ENCODE measurements around the gene C1QTNF1. TPM values are rescaled to one million over a fixed set of nuclear protein-coding genes. Genes with fewer than 3 reads are reported as not detected.
A peak's percentile ranks its signal among the peaks of the same experiment; 100 is the strongest.

C1QTNF1 gene
- total RNA-seq, 1 experiment from 2014 or later, result not detected

- in situ Hi-C loops (cut with HindIII; ENCODE audit: low pct_unique_long_range_greater_than_20kb, low sequenced_read_pairs), result no loop called here
- DNase-seq (ENCODE audit: low read depth), result no peak
These were observed 22.6 kb upstream of the C1QTNF1 start for GRCh38 chr17:79001190-79002020.

- no peak for DNase-seq (ENCODE audit: low read depth)
- in situ Hi-C loops (cut with HindIII; ENCODE audit: low pct_unique_long_range_greater_than_20kb, low sequenced_read_pairs), result no loop called here
These were observed 21.7 kb upstream of the C1QTNF1 start for GRCh38 chr17:79002291-79002690.

GRCh38 chr17:79002796-79003593 is 21.0 kb upstream of the C1QTNF1 start:
- in situ Hi-C loops (cut with HindIII; ENCODE audit: low pct_unique_long_range_greater_than_20kb, low sequenced_read_pairs), result no loop called here
- DNase-seq (ENCODE audit: low read depth), result no peak

- in situ Hi-C loops (cut with HindIII; ENCODE audit: low pct_unique_long_range_greater_than_20kb, low sequenced_read_pairs), result no loop called here
- no peak for DNase-seq (ENCODE audit: low read depth)
These were observed 20.1 kb upstream of the C1QTNF1 start for GRCh38 chr17:79003661-79004411.

DNA sequence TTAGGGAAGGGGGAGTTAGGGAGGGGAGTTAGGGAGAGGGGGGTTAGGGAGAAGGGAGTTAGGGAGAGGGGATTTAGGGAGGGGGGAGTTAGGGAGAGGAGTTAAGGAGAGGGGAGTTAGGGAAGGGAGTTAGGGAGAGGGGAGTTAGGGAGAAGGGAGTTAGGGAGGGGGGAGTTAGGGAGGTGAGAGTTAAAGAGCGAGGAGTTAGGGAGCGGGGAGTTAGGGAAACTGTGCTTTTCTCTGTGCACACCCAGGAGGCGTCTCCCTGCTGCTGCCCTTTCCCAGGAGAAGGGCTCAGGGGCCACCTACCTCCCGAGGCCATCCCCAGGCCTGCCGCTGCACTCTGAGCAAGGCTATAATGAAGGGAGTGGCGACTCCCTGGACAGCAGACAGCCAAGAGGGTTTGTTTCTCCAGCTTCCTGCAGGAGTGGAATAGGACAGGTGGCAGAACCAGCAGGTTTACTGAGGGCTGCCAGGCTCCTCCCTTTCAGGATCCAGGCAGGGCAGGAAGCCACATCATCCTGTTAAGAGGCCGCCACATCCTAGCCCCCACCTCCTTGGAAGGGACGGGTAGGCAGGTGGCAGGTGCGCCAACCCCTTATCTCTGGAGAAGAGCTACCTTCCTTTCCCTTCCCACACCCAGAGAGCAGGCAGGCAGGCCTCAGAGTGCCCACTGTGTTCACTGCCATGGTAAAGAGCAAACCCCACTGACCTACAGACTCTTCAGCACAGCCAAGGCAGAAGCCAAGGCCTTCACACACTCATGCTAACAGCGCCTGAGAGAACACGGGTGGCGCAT is 18.7 kb upstream of the C1QTNF1 start:
- in situ Hi-C loops (cut with HindIII; ENCODE audit: low pct_unique_long_range_greater_than_20kb, low sequenced_read_pairs), result no loop called here
- no peak for DNase-seq (ENCODE audit: low read depth)

DNA sequence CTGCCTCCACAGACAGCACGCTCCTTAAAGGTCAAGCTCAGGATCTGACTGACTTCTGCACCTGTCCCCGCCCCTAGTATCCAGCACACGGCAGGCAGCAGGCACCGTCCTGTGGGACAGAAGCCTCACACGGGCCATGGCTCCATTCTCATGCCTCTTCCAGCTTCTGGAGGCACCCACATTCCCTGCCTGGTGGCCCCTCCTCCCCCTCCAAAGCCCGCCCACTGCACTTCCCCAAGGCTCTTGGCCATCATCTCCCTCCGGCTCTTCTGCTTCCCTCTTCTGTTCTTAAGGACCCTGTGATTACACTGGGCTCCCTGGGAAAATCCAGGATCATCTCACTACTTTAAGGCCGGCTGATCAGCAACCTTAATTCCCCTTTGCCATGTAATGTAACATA is 17.9 kb upstream of the C1QTNF1 start:
- DNase-seq (ENCODE audit: low read depth), result no peak
- in situ Hi-C loops (cut with HindIII; ENCODE audit: low pct_unique_long_range_greater_than_20kb, low sequenced_read_pairs), result no loop called here

DNA sequence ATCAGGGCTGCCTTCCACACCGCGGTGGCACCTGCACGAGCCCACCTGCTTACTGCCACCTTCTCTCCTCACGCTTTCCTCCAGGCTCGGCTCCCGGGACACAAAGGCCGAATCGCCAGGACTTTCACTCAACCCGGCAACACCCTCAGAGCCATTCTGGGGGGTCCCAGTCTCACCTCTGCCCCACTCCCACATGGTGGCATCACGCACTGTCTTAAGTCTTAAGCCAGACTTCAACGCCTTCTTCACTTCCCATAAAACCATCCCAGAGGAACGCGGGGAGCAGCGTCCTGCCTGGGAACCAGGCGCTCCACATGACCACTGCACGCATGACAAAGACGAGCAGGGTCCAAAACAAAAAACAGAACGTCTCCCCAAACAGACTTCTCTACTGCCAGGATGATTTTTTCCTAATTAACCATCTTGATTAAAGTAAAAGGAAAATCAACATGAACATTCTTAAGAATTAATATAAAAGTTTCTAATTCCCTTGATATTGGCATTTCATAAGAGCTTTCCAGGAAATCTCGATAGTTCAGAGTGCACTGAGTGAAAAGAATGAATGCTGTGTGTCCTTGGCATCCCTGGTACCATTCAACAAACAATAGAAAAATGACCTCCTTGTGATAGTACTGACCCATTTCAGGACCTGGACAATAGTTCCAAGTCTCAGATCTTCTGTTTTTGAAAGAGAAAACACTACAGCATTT is 17.0 kb upstream of the C1QTNF1 start:
- in situ Hi-C loops (cut with HindIII; ENCODE audit: low pct_unique_long_range_greater_than_20kb, low sequenced_read_pairs), result no loop called here

GRCh38 chr17:79007504-79008381 is 16.2 kb upstream of the C1QTNF1 start:
- DNase-seq (ENCODE audit: low read depth), result no peak
- in situ Hi-C loops (cut with HindIII; ENCODE audit: low pct_unique_long_range_greater_than_20kb, low sequenced_read_pairs), result no loop called here

More for the DNA sequence above, 17.0 kb upstream of the C1QTNF1 start:
- DNase-seq (ENCODE audit: low read depth), result no peak

GRCh38 chr17:79008666-79009387 is 15.1 kb upstream of the C1QTNF1 start:
- DNase-seq (ENCODE audit: low read depth), result no peak
- in situ Hi-C loops (cut with HindIII; ENCODE audit: low pct_unique_long_range_greater_than_20kb, low sequenced_read_pairs), result no loop called here

- peak; percentile 81 for DNase-seq (ENCODE audit: low read depth)
- in situ Hi-C loops (cut with HindIII; ENCODE audit: low pct_unique_long_range_greater_than_20kb, low sequenced_read_pairs), result no loop called here
These were observed 14.3 kb upstream of the C1QTNF1 start, which contains the start of gene CANT1 for GRCh38 chr17:79009397-79010303. Gene CANT1 (minus strand): TSS chr17:79009764. CDS start chr17:78997622, 12,142 bp downstream.

- DNase-seq (ENCODE audit: low read depth), result no peak
- in situ Hi-C loops (cut with HindIII; ENCODE audit: low pct_unique_long_range_greater_than_20kb, low sequenced_read_pairs), result no loop called here
These were observed 13.7 kb upstream of the C1QTNF1 start for GRCh38 chr17:79010304-79010646.

DNA sequence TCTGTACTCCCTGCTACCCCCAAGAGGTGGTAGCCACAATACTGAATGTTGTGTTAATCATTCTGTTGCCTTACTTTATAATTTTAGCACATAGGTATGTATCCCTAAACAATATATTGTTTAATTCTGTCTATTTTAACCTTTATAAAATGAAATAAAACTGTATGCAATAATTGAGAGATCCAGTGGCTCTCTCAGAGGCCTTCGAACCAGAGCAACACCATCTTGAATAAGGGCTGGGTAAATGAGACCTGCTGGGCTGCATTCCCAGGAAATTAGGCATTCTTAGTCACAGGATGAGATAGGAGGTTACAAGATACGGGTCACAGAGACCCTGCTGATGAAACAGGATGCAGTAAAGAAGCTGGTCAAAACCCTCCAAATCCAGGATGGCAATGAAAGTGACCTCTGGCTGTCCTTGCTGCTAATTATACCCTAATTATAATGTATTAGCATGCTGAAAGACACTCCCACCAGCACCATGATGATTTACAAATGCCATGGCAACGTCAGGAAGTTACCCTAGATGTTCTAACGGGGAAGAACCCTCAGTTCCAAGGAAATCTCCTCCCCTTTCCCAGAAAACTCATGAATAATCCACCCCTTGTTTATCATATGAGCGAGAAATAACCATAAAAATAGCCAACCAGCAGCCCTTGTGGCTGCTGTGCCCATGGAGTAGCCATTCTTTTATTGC is 12.4 kb upstream of the C1QTNF1 start:
- no peak for DNase-seq (ENCODE audit: low read depth)
- in situ Hi-C loops (cut with HindIII; ENCODE audit: low pct_unique_long_range_greater_than_20kb, low sequenced_read_pairs), result no loop called here

DNA sequence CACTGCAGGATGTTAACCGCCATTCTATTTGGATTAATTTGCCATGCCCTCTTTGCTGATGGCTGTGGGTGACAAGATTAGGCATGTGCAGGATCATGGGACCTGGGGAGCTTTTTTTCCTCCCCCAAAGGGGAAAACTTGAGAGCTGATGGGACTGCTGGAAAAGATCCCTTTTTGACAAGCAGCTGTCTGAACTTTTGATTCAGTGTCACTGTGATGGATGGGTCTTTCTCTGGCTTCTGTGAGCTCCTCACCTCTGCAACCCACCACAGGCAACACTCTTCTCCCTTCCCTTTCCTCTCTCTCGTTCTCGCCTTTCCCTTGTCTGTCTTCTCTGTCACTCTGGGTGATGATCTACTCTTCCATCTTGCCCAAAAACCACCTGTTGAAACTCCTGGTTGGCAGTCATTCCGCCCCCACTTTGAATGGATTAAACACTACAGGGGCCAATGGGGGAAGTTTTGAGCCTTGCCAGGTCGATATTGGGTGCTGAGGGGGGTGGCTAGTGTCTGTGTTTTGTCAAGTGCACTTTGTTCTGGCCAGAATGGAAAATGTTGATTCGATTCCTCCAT is 11.3 kb upstream of the C1QTNF1 start:
- in situ Hi-C loops (cut with HindIII; ENCODE audit: low pct_unique_long_range_greater_than_20kb, low sequenced_read_pairs), result no loop called here
- no peak for DNase-seq (ENCODE audit: low read depth)

GRCh38 chr17:79014158-79014758 is 9.7 kb upstream of the C1QTNF1 start:
- in situ Hi-C loops (cut with HindIII; ENCODE audit: low pct_unique_long_range_greater_than_20kb, low sequenced_read_pairs), result no loop called here

More at GRCh38 chr17:79014158-79014758, 9.7 kb upstream of the C1QTNF1 start:
- no peak for DNase-seq (ENCODE audit: low read depth)
